ENCODE measurements around the gene PIGT.

Gene PIGT

GRCh38 chr20:45420125-45420524 is 4.2 kb downstream of the PIGT start:
- Histone ChIP-seq H3K9me3 (ENCODE audit: control insufficient read depth, insufficient read depth, low read depth, low read length) (no peaks in the 10 kb centered on the region), H3K36me3 (ENCODE audit: control insufficient read depth in 2 of 2, insufficient read depth in 1 of 2, low read length in 2 of 2) (peaks cover 11 to 65% of the 10 kb centered on the region in 2 experiments)
- CTCF ChIA-PET: interaction anchor here (1.8 kb wide), 1 partner anchor 46 kb away, joined by 7 read pairs; no protein-coding TSS in a partner anchor

GRCh38 chr20:45423700-45424099 is 7.8 kb downstream of the PIGT start:
- Histone ChIP-seq H3K27ac (ENCODE audit: extremely low read depth, low read depth, low read length) (no peak overlapping the region), H3K4me3 (ENCODE audit: low read depth, low read length) (no peak overlapping the region), H3K4me1 (ENCODE audit: control insufficient read depth, insufficient read depth, low read length) (no peaks in the 10 kb centered on the region), H3K9me3 (ENCODE audit: control insufficient read depth, insufficient read depth, low read depth, low read length) (no peaks in the 10 kb centered on the region), H3K36me3 (ENCODE audit: control insufficient read depth in 2 of 2, insufficient read depth in 1 of 2, low read length in 2 of 2) (peaks cover 11 to 71% of the 10 kb centered on the region in 2 experiments)
- no peak for TF ChIP-seq ZNF404 (tag by site-specific recombination; IDR thresholded peaks at IDR 0.05)
- no peak for TF ChIP-seq ZNF19 (tag by site-specific recombination; IDR thresholded peaks at IDR 0.05; ENCODE audit: low read depth)
- TF ChIP-seq GFI1B (tag by site-specific recombination; IDR thresholded peaks at IDR 0.05): no peak
- TF ChIP-seq KLF1 (tag by site-specific recombination; IDR thresholded peaks at IDR 0.05): no peak
- no peak for TF ChIP-seq ZNF221 (tag by site-specific recombination; IDR thresholded peaks at IDR 0.05; ENCODE audit: borderline replicate concordance)
- TF ChIP-seq ZNF501 (tag by site-specific recombination; IDR thresholded peaks at IDR 0.05): no peak
- no peak for TF ChIP-seq ZNF341 (tag by site-specific recombination; IDR thresholded peaks at IDR 0.05; ENCODE audit: low read depth)
- no peak for TF ChIP-seq ZBTB17 (tag by site-specific recombination; IDR thresholded peaks at IDR 0.05)
- TF ChIP-seq ZNF157 (tag by site-specific recombination; IDR thresholded peaks at IDR 0.05): no peak
- TF ChIP-seq ZNF280D (tag by site-specific recombination; IDR thresholded peaks at IDR 0.05): no peak
- no peak for TF ChIP-seq ZNF26 (tag by site-specific recombination; IDR thresholded peaks at IDR 0.05)
- TF ChIP-seq ZNF350 (tag by site-specific recombination; IDR thresholded peaks at IDR 0.05): no peak
- ChIA-PET CTCF (no interaction called here), POLR2A (no interaction called here)

More at GRCh38 chr20:45420125-45420524, 4.2 kb downstream of the PIGT start:
- TF ChIP-seq REPIN1 (tag by site-specific recombination; IDR thresholded peaks at IDR 0.05; ENCODE audit: low read depth) (no peak), ZNF248 (tag by site-specific recombination; IDR thresholded peaks at IDR 0.05) (no peak), ZBTB26 (tag by site-specific recombination; optimal IDR thresholded peaks at IDR 0.05) (no peak), ZSCAN4 (tag by site-specific recombination; IDR thresholded peaks at IDR 0.05) (no peak)
- H3K27ac ChIP-seq (ENCODE audit: extremely low read depth, low read depth, low read length): no peak overlapping the region
- POLR2A ChIA-PET: interaction anchor here (0.9 to 1.8 kb wide), 3 partner anchors 8 to 17 kb away, joined by 3 to 7 read pairs (median 6); no protein-coding TSS in a partner anchor
- H3K4me3 ChIP-seq (ENCODE audit: low read depth, low read length): no peak overlapping the region
- no peaks in the 10 kb centered on the region; the same call in 1 of the 2 replicates for H3K4me1 ChIP-seq (ENCODE audit: control insufficient read depth, insufficient read depth, low read length)

All from HEK293 (cell line).